Measurements from ENCODE around the gene CCDC27. TPM values are rescaled to one million over a fixed set of nuclear protein-coding genes. Genes with fewer than 3 reads are reported as not detected.

CCDC27 gene
- polyA plus RNA-seq, 3 donors: not detected

- no peak overlapping the region for H2AFZ ChIP-seq (ENCODE audit: insufficient read depth, low read depth, low read length, poor library complexity, severe bottlenecking)
These were observed 2.7 kb upstream of the CCDC27 start for GRCh38 chr1:3749512-3749911.

DNA sequence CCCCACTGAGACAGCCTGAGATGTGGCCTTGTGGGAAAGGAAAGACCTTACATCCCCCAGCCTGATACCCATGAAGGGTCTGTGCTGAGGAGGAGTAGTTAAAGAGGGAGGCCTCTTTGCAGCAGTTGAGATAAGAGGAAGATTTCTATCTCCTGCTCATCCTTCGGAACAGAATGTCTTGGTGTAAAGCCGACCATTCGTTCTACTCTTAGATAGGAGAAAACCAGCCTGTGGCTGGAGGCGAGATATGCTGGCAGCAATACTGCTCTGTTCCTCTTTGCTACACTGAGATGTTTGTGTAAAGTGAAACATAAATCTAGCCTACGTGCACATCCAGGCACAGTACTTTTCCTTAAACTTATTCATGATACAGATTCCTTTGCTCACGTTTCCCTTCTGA, 1.5 kb upstream of the CCDC27 start:
- Mint-ChIP-seq H3K27ac (no peak overlapping the region), H3K9me3 (peaks cover 0 to 3% (median 0%) of the 10 kb centered on the region in 7 donors), H3K4me3 (no peak overlapping the region), H3K4me1 (peaks cover 20% of the 10 kb centered on the region), H3K36me3 (no peaks in the 10 kb centered on the region), H3K27me3 (ENCODE audit: low read depth in 3 of 3) (peaks cover 6 to 9% (median 6%) of the 10 kb centered on the region in 3 donors)
- H3K4me1 ChIP-seq (ENCODE audit: control insufficient read depth in 1 of 2, insufficient read depth in 2 of 2, low read length in 2 of 2): peaks cover 16 to 17% of the 10 kb centered on the region in 2 donors
- H3K9me3 ChIP-seq (replicated peaks in 1 of 2; ENCODE audit: control insufficient read depth in 1 of 2, insufficient read depth in 1 of 2, low read length in 2 of 2): no peaks in the 10 kb centered on the region
- H3K4me2 ChIP-seq (replicated peaks; ENCODE audit: extremely low read depth, low read length, poor library complexity, severe bottlenecking): no peak overlapping the region
- WGBS (ENCODE audit: insufficient coverage): 48% methylated on average over 2 of the region's 6 CpGs
- no peaks in the 10 kb centered on the region for H4K20me1 ChIP-seq (ENCODE audit: insufficient read depth, low read length)
- H3K79me2 ChIP-seq (ENCODE audit: insufficient read depth, low read length): no peaks in the 10 kb centered on the region
- intact Hi-C loops (cut with micrococcal nuclease): no loop called here
- H2AFZ ChIP-seq (ENCODE audit: insufficient read depth, low read depth, low read length, poor library complexity, severe bottlenecking): no peak overlapping the region
- no peaks in the 10 kb centered on the region for H3K27me3 ChIP-seq (ENCODE audit: control insufficient read depth in 2 of 2, insufficient read depth in 2 of 2, low read length in 2 of 2)
- no peaks in the 10 kb centered on the region for H3K36me3 ChIP-seq (replicated peaks in 1 of 2; ENCODE audit: control insufficient read depth in 1 of 2, insufficient read depth in 2 of 2, low read length in 2 of 2)
- no peak overlapping the region for H3K27ac ChIP-seq (ENCODE audit: low read depth in 1 of 2, low read length in 2 of 2)
- H3K4me3 ChIP-seq (replicated peaks in 1 of 3; ENCODE audit: low read depth in 2 of 3, low read length in 3 of 3): no peak overlapping the region
- no peak for DNase-seq
- TF ChIP-seq, protein P1, sequence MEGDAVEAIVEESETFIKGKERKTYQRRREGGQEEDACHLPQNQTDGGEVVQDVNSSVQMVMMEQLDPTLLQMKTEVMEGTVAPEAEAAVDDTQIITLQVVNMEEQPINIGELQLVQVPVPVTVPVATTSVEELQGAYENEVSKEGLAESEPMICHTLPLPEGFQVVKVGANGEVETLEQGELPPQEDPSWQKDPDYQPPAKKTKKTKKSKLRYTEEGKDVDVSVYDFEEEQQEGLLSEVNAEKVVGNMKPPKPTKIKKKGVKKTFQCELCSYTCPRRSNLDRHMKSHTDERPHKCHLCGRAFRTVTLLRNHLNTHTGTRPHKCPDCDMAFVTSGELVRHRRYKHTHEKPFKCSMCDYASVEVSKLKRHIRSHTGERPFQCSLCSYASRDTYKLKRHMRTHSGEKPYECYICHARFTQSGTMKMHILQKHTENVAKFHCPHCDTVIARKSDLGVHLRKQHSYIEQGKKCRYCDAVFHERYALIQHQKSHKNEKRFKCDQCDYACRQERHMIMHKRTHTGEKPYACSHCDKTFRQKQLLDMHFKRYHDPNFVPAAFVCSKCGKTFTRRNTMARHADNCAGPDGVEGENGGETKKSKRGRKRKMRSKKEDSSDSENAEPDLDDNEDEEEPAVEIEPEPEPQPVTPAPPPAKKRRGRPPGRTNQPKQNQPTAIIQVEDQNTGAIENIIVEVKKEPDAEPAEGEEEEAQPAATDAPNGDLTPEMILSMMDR (IDR thresholded peaks at IDR 0.05): no peak
- H3K9ac ChIP-seq (ENCODE audit: insufficient read depth, low read length, poor library complexity, severe bottlenecking): no peak overlapping the region

More at GRCh38 chr1:3749512-3749911, 2.7 kb upstream of the CCDC27 start:
- Mint-ChIP-seq H3K4me1 (peaks cover 28% of the 10 kb centered on the region), H3K27me3 (ENCODE audit: low read depth in 3 of 3) (peaks cover 2 to 7% (median 7%) of the 10 kb centered on the region in 3 donors), H3K4me3 (no peak overlapping the region), H3K27ac (no peak overlapping the region), H3K9me3 (peaks cover 0 to 3% (median 0%) of the 10 kb centered on the region in 7 donors), H3K36me3 (no peaks in the 10 kb centered on the region)
- H3K4me1 ChIP-seq (ENCODE audit: control insufficient read depth in 1 of 2, insufficient read depth in 2 of 2, low read length in 2 of 2): peaks cover 16 to 17% of the 10 kb centered on the region in 2 donors
- no peaks in the 10 kb centered on the region for H3K9me3 ChIP-seq (replicated peaks in 1 of 2; ENCODE audit: control insufficient read depth in 1 of 2, insufficient read depth in 1 of 2, low read length in 2 of 2)
- H3K27ac ChIP-seq (ENCODE audit: low read depth in 1 of 2, low read length in 2 of 2): no peak overlapping the region
- no peak overlapping the region for H3K9ac ChIP-seq (ENCODE audit: insufficient read depth, low read length, poor library complexity, severe bottlenecking)
- H3K4me2 ChIP-seq (replicated peaks; ENCODE audit: extremely low read depth, low read length, poor library complexity, severe bottlenecking): no peak overlapping the region
- TF ChIP-seq, protein P1 (IDR thresholded peaks at IDR 0.05): no peak
- intact Hi-C loops (cut with micrococcal nuclease): no loop called here
- H3K27me3 ChIP-seq (ENCODE audit: control insufficient read depth in 2 of 2, insufficient read depth in 2 of 2, low read length in 2 of 2): no peaks in the 10 kb centered on the region
- no peaks in the 10 kb centered on the region for H4K20me1 ChIP-seq (ENCODE audit: insufficient read depth, low read length)
- H3K4me3 ChIP-seq (replicated peaks in 1 of 3; ENCODE audit: low read depth in 2 of 3, low read length in 3 of 3): no peak overlapping the region
- no peaks in the 10 kb centered on the region for H3K36me3 ChIP-seq (replicated peaks in 1 of 2; ENCODE audit: control insufficient read depth in 1 of 2, insufficient read depth in 2 of 2, low read length in 2 of 2)
- WGBS (ENCODE audit: insufficient coverage): 100% methylated on average over 1 of the region's 5 CpGs
- H3K79me2 ChIP-seq (ENCODE audit: insufficient read depth, low read length): no peaks in the 10 kb centered on the region
- DNase-seq: no peak
